Astrocyte (in vitro differentiated cells and primary cell): ENCODE measurements around the gene TMA7.

Experiments used
- CTCF ChIP-seq: IDR thresholded peaks from 2 replicates; pipeline ENCODE4 v1.5.1; 2011; ENCODE audit warnings: low read depth, mild to moderate bottlenecking, inconsistent platforms, low read length, moderate library complexity; ENCODE audit not compliant: insufficient read depth
- EZH2 ChIP-seq: IDR thresholded peaks from 2 replicates; pipeline ENCODE4 v1.6.1; 2012; ENCODE audit warnings: mild to moderate bottlenecking, low read length, inconsistent platforms; ENCODE audit not compliant: insufficient read depth

GRCh38 chr3:48446043-48446424 lies 6.0 kb downstream of the TMA7 start:
- TF ChIP-seq CTCF (no peak), EZH2 (no peak)
